GM12864 (cell line): ENCODE results near the gene GABRG3.

ENCODE experiments used
- DNase-seq: peaks from one replicate; pipeline ENCODE4 v3.0.0-alpha.2; 2011; ENCODE audit warnings: low read depth
- H3K4me3 ChIP-seq: 2 replicates; pipeline ENCODE4 v1.5.1; 2011; ENCODE audit warnings: mild to moderate bottlenecking, low read depth, low read length, control low read depth
- CTCF ChIP-seq: IDR thresholded peaks from 2 replicates; pipeline ENCODE4 v1.5.1; 2011; ENCODE audit warnings: low read depth, mild to moderate bottlenecking, moderate library complexity, low read length, control low read depth, inconsistent platforms; ENCODE audit errors: missing control alignments

GABRG3 gene

GRCh38 chr15:27342991-27343390, 372.0 kb downstream of the GABRG3 start:
- H3K4me3 ChIP-seq: no peak overlapping the region
- no peak for DNase-seq
- TF ChIP-seq CTCF: no peak

DNA sequence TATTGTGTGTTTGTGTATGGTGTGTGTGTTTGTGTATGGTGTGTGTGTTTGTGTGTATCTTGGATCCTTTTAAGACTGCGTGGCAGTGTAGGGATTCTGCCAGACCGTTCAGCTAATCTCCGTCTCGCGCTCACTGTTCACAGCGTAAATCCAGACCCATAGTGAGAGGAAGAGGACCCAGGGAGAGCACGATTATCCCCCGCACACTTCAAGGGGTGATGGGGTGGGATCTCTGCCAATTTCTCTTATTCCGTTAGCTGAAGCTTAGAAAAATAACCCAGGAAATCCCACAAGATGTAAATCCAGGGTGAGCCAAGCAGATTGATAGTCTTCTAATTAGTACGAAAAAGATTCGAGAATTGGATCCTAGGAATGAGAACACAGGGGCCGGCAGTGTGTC, 381.2 kb downstream of the GABRG3 start:
- no peak for TF ChIP-seq CTCF
- H3K4me3 ChIP-seq: no peak overlapping the region
- no peak for DNase-seq

- no peak for DNase-seq
- no peak for TF ChIP-seq CTCF
- no peak overlapping the region for H3K4me3 ChIP-seq
These were observed 382.9 kb downstream of the GABRG3 start for GRCh38 chr15:27353856-27354255.

DNA sequence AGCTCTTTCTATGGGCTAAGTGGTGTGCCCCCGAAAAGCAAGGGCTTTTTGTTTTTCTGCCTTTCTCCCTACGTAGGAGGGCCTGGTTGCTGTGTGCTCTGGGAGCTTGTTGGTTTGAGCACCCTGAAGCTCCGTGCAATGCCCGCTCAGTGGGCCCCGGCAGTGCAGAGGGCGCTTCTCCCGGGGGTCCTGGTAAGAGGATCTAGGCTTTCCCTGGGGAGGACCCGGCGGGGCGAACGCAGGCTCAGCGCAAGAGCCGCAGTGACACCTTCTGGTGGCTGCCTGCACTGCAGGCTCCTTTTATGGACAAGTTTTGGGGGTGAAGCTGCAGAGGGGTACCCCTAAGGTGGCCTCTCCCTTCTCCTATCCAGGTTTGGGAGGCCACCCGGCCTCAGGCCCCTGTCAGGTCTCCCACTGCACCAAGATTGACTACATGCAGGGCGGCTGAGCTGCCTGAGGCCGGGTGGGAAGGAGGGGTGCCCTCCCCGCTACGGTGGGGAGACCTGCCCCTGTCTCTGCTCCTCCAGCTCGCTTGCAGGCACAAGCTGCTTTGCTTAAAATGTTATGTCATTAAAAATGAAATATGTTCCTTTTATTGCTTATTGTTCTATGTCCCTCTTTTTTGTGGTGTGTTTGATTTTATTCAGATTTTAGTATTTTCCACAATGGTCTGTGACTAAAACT, 387.9 kb downstream of the GABRG3 start:
- DNase-seq: no peak
- no peak overlapping the region for H3K4me3 ChIP-seq
- TF ChIP-seq CTCF: peak; percentile 46

GRCh38 chr15:27359586-27359985, 388.6 kb downstream of the GABRG3 start:
- no peak for TF ChIP-seq CTCF
- H3K4me3 ChIP-seq: no peak overlapping the region

GRCh38 chr15:27360316-27360715, 389.3 kb downstream of the GABRG3 start:
- H3K4me3 ChIP-seq: no peak overlapping the region
- no peak for DNase-seq
- no peak for TF ChIP-seq CTCF

More at GRCh38 chr15:27359586-27359985, 388.6 kb downstream of the GABRG3 start:
- DNase-seq: no peak

GRCh38 chr15:27361438-27361837, 390.5 kb downstream of the GABRG3 start:
- DNase-seq: no peak
- TF ChIP-seq CTCF: no peak
- H3K4me3 ChIP-seq: no peak overlapping the region
